Thoracic aorta (tissue), 2 donors: ENCODE data around the gene LCE1D. TPM values are rescaled to one million over a fixed set of nuclear protein-coding genes. Genes with fewer than 3 reads are reported as not detected.

Experiments used
- ATAC-seq: fragments of 150-250 bp; one replicate; pipeline ENCODE4 v1.8.0; 2017; ENCODE audit warnings: low read depth; ENCODE audit not compliant: insufficient number of reproducible peaks, low FRiP score
- DNase-seq: peaks from one replicate; pipeline ENCODE4 v3.0.0-alpha.2; 2020; ENCODE audit warnings: low spot score
- H3K27ac ChIP-seq, 2 donors: fragments of 200-600 bp; sonication (generic); 1 replicate in 1 of 2; 2 replicates in 1 of 2; pipeline ENCODE4 v1.5.1; 2016; ENCODE audit warnings: mild to moderate bottlenecking in 2 of 2, moderate library complexity in 2 of 2
- H3K27me3 ChIP-seq: fragments of 200-600 bp; sonication (generic); replicated peaks from 2 replicates; pipeline ENCODE4 v1.6.0; 2016; ENCODE audit warnings: mild to moderate bottlenecking; ENCODE audit not compliant: insufficient read depth
- H3K36me3 ChIP-seq: fragments of 200-600 bp; sonication (generic); one replicate; pipeline ENCODE4 v1.5.1; 2016
- H3K4me1 ChIP-seq, 2 donors: fragments of 200-600 bp; sonication (generic); 1 replicate in 1 of 2; 2 replicates in 1 of 2; pipeline versions ENCODE4 v1.5.1 to v1.6.0; 2016; ENCODE audit warnings: low read depth in 2 of 2, mild to moderate bottlenecking in 1 of 2; ENCODE audit not compliant: control insufficient read depth in 1 of 2
- H3K4me3 ChIP-seq: fragments of 200-600 bp; sonication (generic); 2 replicates; pipeline ENCODE4 v1.5.1; 2016; ENCODE audit warnings: mild to moderate bottlenecking
- H3K9me3 ChIP-seq: fragments of 200-600 bp; sonication (generic); 2 replicates; pipeline ENCODE4 v1.5.1; 2016
- total RNA-seq, 2 donors: library from RNA; depleted of rRNA; stranded (reverse); fragments of >200 nt; gene quantifications; one replicate each; pipeline versions ENCODE4 v1.1.0 to v1.2.3, GENCODE V29; 2016
- TF ChIP-seq, protein P1 (sequence below): fragments of 200-600 bp; sonication (generic); IDR thresholded peaks from one replicate; pipeline ENCODE4 v1.5.1; 2019; ENCODE audit warnings: antibody characterized with exemption

Gene LCE1D
- total RNA-seq, 2 donors from 2014 or later, result not detected

GRCh38 chr1:152827173-152827572 is 30.7 kb downstream of the LCE1D start, which contains the start of gene LCE1A:
Gene LCE1A, plus strand, starts transcription at chr1:152827473. Its CDS starts 0 bp downstream, at chr1:152827473.
- Histone ChIP-seq H3K36me3 (no peaks in the 10 kb centered on the region), H3K27ac (no peak within 1 kb of the TSS), H3K9me3 (no peaks in the 10 kb centered on the region), H3K4me1 (no peaks in the 10 kb centered on the region), H3K4me3 (no peak within 1 kb of the TSS), H3K27me3 (no peaks in the 10 kb centered on the region)
- ATAC-seq, result no peak
- TF ChIP-seq, protein P1, sequence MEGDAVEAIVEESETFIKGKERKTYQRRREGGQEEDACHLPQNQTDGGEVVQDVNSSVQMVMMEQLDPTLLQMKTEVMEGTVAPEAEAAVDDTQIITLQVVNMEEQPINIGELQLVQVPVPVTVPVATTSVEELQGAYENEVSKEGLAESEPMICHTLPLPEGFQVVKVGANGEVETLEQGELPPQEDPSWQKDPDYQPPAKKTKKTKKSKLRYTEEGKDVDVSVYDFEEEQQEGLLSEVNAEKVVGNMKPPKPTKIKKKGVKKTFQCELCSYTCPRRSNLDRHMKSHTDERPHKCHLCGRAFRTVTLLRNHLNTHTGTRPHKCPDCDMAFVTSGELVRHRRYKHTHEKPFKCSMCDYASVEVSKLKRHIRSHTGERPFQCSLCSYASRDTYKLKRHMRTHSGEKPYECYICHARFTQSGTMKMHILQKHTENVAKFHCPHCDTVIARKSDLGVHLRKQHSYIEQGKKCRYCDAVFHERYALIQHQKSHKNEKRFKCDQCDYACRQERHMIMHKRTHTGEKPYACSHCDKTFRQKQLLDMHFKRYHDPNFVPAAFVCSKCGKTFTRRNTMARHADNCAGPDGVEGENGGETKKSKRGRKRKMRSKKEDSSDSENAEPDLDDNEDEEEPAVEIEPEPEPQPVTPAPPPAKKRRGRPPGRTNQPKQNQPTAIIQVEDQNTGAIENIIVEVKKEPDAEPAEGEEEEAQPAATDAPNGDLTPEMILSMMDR, result no peak
- no peak for DNase-seq

- Histone ChIP-seq H3K4me1 (no peaks in the 10 kb centered on the region), H3K4me3 (no peak overlapping the region), H3K36me3 (no peaks in the 10 kb centered on the region), H3K27ac (no peak overlapping the region), H3K27me3 (no peaks in the 10 kb centered on the region), H3K9me3 (no peaks in the 10 kb centered on the region)
- TF ChIP-seq, protein P1, result no peak
- ATAC-seq, result no peak
- DNase-seq, result no peak
These were observed 40.3 kb downstream of the LCE1D start for GRCh38 chr1:152836870-152837269.

- Histone ChIP-seq H3K36me3 (no peaks in the 10 kb centered on the region), H3K4me3 (no peak within 1 kb of the TSS), H3K4me1 (no peaks in the 10 kb centered on the region), H3K27me3 (no peaks in the 10 kb centered on the region), H3K27ac (no peak within 1 kb of the TSS), H3K9me3 (no peaks in the 10 kb centered on the region)
- ATAC-seq (no peak), DNase-seq (no peak)
- TF ChIP-seq, protein P1, result no peak
These were observed 46.0 kb downstream of the LCE1D start, which contains the start of gene LCE6A for GRCh38 chr1:152842556-152842955. Gene LCE6A, plus strand, starts transcription at chr1:152842856. Its CDS starts 665 bp downstream, at chr1:152843521.

Other genes starting within 250 kb of the LCE1D start
- gene LCE3E, start 229.9 kb upstream of the LCE1D start, total RNA-seq, result not detected
- not detected for gene LCE3D, start 216.2 kb upstream of the LCE1D start, total RNA-seq
- gene LCE3C, start 196.5 kb upstream of the LCE1D start, total RNA-seq, result not detected
- not detected for gene LCE3B, start 182.9 kb upstream of the LCE1D start, total RNA-seq
- not detected for gene LCE3A, start 173.6 kb upstream of the LCE1D start, total RNA-seq
- not detected for gene LCE2D, start 133.3 kb upstream of the LCE1D start, total RNA-seq
- 1 to 10 TPM in 1 of 2 donors, not detected in 1; 1.8 TPM for gene LCE2C, start 121.4 kb upstream of the LCE1D start, total RNA-seq
- gene LCE2B, start 110.6 kb upstream of the LCE1D start, total RNA-seq, result 1 to 10 TPM in 1 of 2 donors, not detected in 1; 2.4 TPM
- not detected for gene LCE2A, start 98.4 kb upstream of the LCE1D start, total RNA-seq
- not detected for gene LCE4A, start 88.6 kb upstream of the LCE1D start, total RNA-seq
- gene KPRP, start 38.7 kb upstream of the LCE1D start, total RNA-seq, result under 1 TPM in 1 of 2 donors, not detected in 1; 0.14 TPM
- gene LCE1F, start 21.6 kb upstream of the LCE1D start, total RNA-seq, result not detected
- not detected for gene LCE1E, start 10.5 kb upstream of the LCE1D start, total RNA-seq
- 1 to 10 TPM in 1 of 2 donors, not detected in 1; 2.8 TPM for gene LCE1C, start 9.9 kb downstream of the LCE1D start, total RNA-seq
- not detected for gene LCE1B, start 15.2 kb downstream of the LCE1D start, total RNA-seq
- gene LCE1A, start 30.8 kb downstream of the LCE1D start, total RNA-seq, result not detected
- not detected for gene LCE6A, start 46.1 kb downstream of the LCE1D start, total RNA-seq
- gene LCE7A, start 63.3 kb downstream of the LCE1D start, total RNA-seq, result not detected
- not detected for gene SMCP, start 81.6 kb downstream of the LCE1D start, total RNA-seq
- under 1 TPM in 1 of 2 donors, not detected in 1; 0.27 TPM for gene IVL, start 111.8 kb downstream of the LCE1D start, total RNA-seq
- gene SPRR5, start 150.5 kb downstream of the LCE1D start, total RNA-seq, result not detected
- gene SPRR4, start 173.9 kb downstream of the LCE1D start, total RNA-seq, result not detected
- gene SPRR1A, start 187.4 kb downstream of the LCE1D start, total RNA-seq, result not detected
- gene SPRR3, start 205.0 kb downstream of the LCE1D start, total RNA-seq, result not detected
- gene SPRR1B, start 234.5 kb downstream of the LCE1D start, total RNA-seq, result not detected
- not detected for gene SPRR2D, start 244.4 kb downstream of the LCE1D start, total RNA-seq